Panc1 (cell line): ENCODE results near the gene AKAP12. TPM values are rescaled to one million over a fixed set of nuclear protein-coding genes. Genes with fewer than 3 reads are reported as not detected.
"Not testable (repeated sequence)": the region's sequence is repeated elsewhere in the genome, so short reads cannot be mapped to it uniquely, and the experiment has no call there.

ENCODE experiments used
- ATAC-seq: fragments of 200-7000 bp; cut with Tn5 transposase; 2 replicates; pipeline ENCODE4 v1.9.1; 2020; ENCODE audit warnings: mild to moderate bottlenecking, moderate library complexity
- BruUV-seq: library from RNA; stranded (reverse); fragments of 400-500 nt; replicated peaks from 2 replicates; lab custom pipeline; 2021; lab: Mats Ljungman, UMichigan
- CTCF ChIA-PET: fragments of 300-600 bp; sonication (Branson Sonifier 250); formaldehyde crosslinking; loops from one replicate; lab custom pipeline; 2022; ENCODE audit warnings: antibody characterized with exemption; lab: Charles Lee
- POLR2A ChIA-PET: fragments of 300-600 bp; sonication (Branson Sonifier 250); formaldehyde crosslinking; loops from one replicate; lab custom pipeline; 2022; ENCODE audit warnings: antibody characterized with exemption; lab: Charles Lee
- DNase-seq: peaks from one replicate; pipeline ENCODE4 v3.0.0-alpha.2; 2010; ENCODE audit warnings: low read depth, low spot score
- H3K27ac ChIP-seq: 2 replicates; pipeline ENCODE4 v1.5.1; 2011; ENCODE audit warnings: mild to moderate bottlenecking, low read length, inconsistent platforms
- H3K27me3 ChIP-seq: fragments of 200-500 bp; sonication (Bioruptor generic); 2 replicates; pipeline ENCODE4 v1.6.0; 2014; ENCODE audit warnings: low read length, inconsistent platforms; ENCODE audit not compliant: control insufficient read depth, insufficient read depth
- H3K36me3 ChIP-seq: fragments of 200-500 bp; sonication (Bioruptor generic); 2 replicates; pipeline ENCODE4 v1.5.1; 2014; ENCODE audit warnings: inconsistent platforms, mild to moderate bottlenecking, low read length, moderate library complexity; ENCODE audit not compliant: control insufficient read depth, insufficient read depth
- H3K4me1 ChIP-seq: 2 replicates; pipeline ENCODE4 v1.5.1; 2011; ENCODE audit warnings: inconsistent platforms, mild to moderate bottlenecking, low read length, moderate library complexity; ENCODE audit not compliant: control insufficient read depth, insufficient read depth
- H3K4me3 ChIP-seq, 2 experiments: 2 replicates each; pipeline ENCODE4 v1.5.1; 2011 to 2012; ENCODE audit warnings: low read depth in 2 of 2, low read length in 2 of 2, mild to moderate bottlenecking in 2 of 2, inconsistent platforms in 1 of 2, moderate library complexity in 1 of 2
- H3K9me3 ChIP-seq: fragments of 200-500 bp; sonication (Bioruptor generic); 2 replicates; pipeline ENCODE4 v1.5.1; 2014; ENCODE audit warnings: low read depth, mild to moderate bottlenecking, inconsistent platforms, low read length, moderate library complexity; ENCODE audit not compliant: control insufficient read depth, insufficient read depth
- CTCF ChIP-seq: fragments of 450-650 bp; IDR thresholded peaks from 2 replicates; pipeline ENCODE4 v1.5.1; 2017; ENCODE audit warnings: mild to moderate bottlenecking
- POLR2AphosphoS5 ChIP-seq: IDR thresholded peaks from 2 replicates; pipeline ENCODE4 v1.6.1; 2012; ENCODE audit warnings: mild to moderate bottlenecking, low read depth, low read length, moderate library complexity
- SIN3A ChIP-seq: IDR thresholded peaks from 2 replicates; pipeline ENCODE4 v1.6.1; 2012; ENCODE audit warnings: low read depth, mild to moderate bottlenecking, low read length, moderate library complexity, borderline replicate concordance; ENCODE audit not compliant: insufficient read depth
- TCF7L2 ChIP-seq: IDR thresholded peaks from 2 replicates; pipeline ENCODE4 v1.6.1; 2011; ENCODE audit warnings: mild to moderate bottlenecking, low read depth, low read length, inconsistent platforms
- in situ Hi-C: cut with HindIII; loops from 2 replicates; pipeline ENCODE4 v1.10.0; 2016; ENCODE audit warnings: low sequenced_read_pairs, low pct_unique_long_range_greater_than_20kb
- intact Hi-C: fragments of 100-400 bp; cut with micrococcal nuclease; formaldehyde crosslinking; loops from one replicate; pipeline ENCODE4 v1.10.0; 2022; ENCODE audit not compliant: unreplicated experiment
- total RNA-seq: library from RNA; stranded (reverse); gene quantifications from one replicate; pipeline ENCODE4 v1.2.1, GENCODE V29; 2021; ENCODE audit not compliant: unreplicated experiment
- TF ChIP-seq, protein P1 (sequence below), 2 experiments: IDR thresholded peaks; 2 replicates each; pipeline ENCODE4 v1.6.1; 2011 to 2012; ENCODE audit warnings: low read depth in 2 of 2, control low read depth in 1 of 2, low read length in 1 of 2, mild to moderate bottlenecking in 1 of 2, moderate library complexity in 1 of 2; ENCODE audit not compliant: insufficient read depth in 1 of 2

The AKAP12 gene
- total RNA-seq, 1 experiment from 2014 or later, result 267 TPM

- Histone ChIP-seq H3K4me1 (no peaks in the 10 kb centered on the region), H3K36me3 (no peaks in the 10 kb centered on the region), H3K9me3 (no peaks in the 10 kb centered on the region), H3K27me3 (no peaks in the 10 kb centered on the region), H3K4me3 (no peak overlapping the region), H3K27ac (no peak overlapping the region)
- no TSS peak for BruUV-seq
- DNase-seq (no peak), ATAC-seq (peak; percentile 40; the same call in 1 of the 2 replicates)
- TF ChIP-seq, protein P1, sequence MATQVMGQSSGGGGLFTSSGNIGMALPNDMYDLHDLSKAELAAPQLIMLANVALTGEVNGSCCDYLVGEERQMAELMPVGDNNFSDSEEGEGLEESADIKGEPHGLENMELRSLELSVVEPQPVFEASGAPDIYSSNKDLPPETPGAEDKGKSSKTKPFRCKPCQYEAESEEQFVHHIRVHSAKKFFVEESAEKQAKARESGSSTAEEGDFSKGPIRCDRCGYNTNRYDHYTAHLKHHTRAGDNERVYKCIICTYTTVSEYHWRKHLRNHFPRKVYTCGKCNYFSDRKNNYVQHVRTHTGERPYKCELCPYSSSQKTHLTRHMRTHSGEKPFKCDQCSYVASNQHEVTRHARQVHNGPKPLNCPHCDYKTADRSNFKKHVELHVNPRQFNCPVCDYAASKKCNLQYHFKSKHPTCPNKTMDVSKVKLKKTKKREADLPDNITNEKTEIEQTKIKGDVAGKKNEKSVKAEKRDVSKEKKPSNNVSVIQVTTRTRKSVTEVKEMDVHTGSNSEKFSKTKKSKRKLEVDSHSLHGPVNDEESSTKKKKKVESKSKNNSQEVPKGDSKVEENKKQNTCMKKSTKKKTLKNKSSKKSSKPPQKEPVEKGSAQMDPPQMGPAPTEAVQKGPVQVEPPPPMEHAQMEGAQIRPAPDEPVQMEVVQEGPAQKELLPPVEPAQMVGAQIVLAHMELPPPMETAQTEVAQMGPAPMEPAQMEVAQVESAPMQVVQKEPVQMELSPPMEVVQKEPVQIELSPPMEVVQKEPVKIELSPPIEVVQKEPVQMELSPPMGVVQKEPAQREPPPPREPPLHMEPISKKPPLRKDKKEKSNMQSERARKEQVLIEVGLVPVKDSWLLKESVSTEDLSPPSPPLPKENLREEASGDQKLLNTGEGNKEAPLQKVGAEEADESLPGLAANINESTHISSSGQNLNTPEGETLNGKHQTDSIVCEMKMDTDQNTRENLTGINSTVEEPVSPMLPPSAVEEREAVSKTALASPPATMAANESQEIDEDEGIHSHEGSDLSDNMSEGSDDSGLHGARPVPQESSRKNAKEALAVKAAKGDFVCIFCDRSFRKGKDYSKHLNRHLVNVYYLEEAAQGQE (IDR thresholded peaks at IDR 0.05; ENCODE audit: insufficient read depth in 1 of 2, low read depth in 2 of 2, low read length in 1 of 2), result no peak
- TF ChIP-seq TCF7L2 (no peak), CTCF (no peak), POLR2AphosphoS5 (no peak), SIN3A (no peak)
- CTCF ChIA-PET, result no interaction called here
- POLR2A ChIA-PET, result no interaction called here
- in situ Hi-C loops (no loop called here), intact Hi-C loops (no loop called here)
These were observed 71.3 kb downstream of the AKAP12 start for GRCh38 chr6:151310852-151311767.

DNA sequence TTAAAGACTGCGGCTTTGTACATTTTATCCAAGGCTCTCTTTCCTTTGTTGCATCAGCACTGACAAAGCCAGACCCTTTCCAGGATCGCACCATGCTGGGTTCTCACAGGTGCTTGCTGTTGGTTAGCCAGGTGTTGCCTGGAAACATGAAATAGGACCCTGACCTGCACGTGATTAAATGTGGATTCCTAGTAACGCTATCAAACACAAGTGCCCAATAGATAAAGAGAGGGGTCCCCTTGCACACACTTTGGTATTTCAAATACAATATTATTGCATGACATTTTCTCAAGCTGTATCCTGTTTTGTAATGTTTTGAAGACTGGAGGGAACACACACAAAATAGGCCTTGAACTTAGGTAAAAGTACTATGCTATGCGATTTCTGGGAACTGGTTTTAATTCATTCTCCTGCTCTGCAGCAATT lies 73.3 kb downstream of the AKAP12 start:
- Histone ChIP-seq H3K27me3 (no peaks in the 10 kb centered on the region), H3K36me3 (no peaks in the 10 kb centered on the region), H3K9me3 (no peaks in the 10 kb centered on the region), H3K4me3 (no peak overlapping the region), H3K4me1 (no peaks in the 10 kb centered on the region), H3K27ac (no peak overlapping the region)
- POLR2A ChIA-PET, result no interaction called here
- CTCF ChIA-PET, result no interaction called here
- intact Hi-C loops (no loop called here), in situ Hi-C loops (no loop called here)
- ATAC-seq (no peak), DNase-seq (no peak)
- BruUV-seq, result no TSS peak
- TF ChIP-seq SIN3A, result no peak
- TF ChIP-seq, protein P1 (IDR thresholded peaks at IDR 0.05; ENCODE audit: insufficient read depth in 1 of 2, low read depth in 2 of 2, low read length in 1 of 2), result no peak
- no peak for TF ChIP-seq CTCF
- TF ChIP-seq TCF7L2, result no peak
- TF ChIP-seq POLR2AphosphoS5, result no peak

GRCh38 chr6:151315661-151316060 lies 75.9 kb downstream of the AKAP12 start:
- POLR2A ChIA-PET, intact Hi-C loops, in situ Hi-C loops: not testable (repeated sequence)

More at GRCh38 chr6:151315661-151316060, 75.9 kb downstream of the AKAP12 start:
- CTCF ChIA-PET, H3K4me3 ChIP-seq, H3K4me1 ChIP-seq, BruUV-seq, DNase-seq, H3K9me3 ChIP-seq, ATAC-seq, H3K27ac ChIP-seq, H3K36me3 ChIP-seq, H3K27me3 ChIP-seq: not testable (repeated sequence)
